Endothelial cell of umbilical vein (primary cell): ENCODE measurements around the gene ATRIP. TPM values are rescaled to one million over a fixed set of nuclear protein-coding genes. Genes with fewer than 3 reads are reported as not detected.

ENCODE experiments used
- BruUV-seq: library from RNA; stranded (reverse); fragments of 400-500 nt; replicated peaks from 2 replicates; lab custom pipeline; 2021; lab: Mats Ljungman, UMichigan
- CTCF ChIA-PET: fragments of 300-600, 350-600 bp; sonication (Branson Sonifier 250); formaldehyde crosslinking; loops from one replicate; lab custom pipeline; 2021; ENCODE audit warnings: antibody characterized with exemption, inconsistent platforms; lab: Charles Lee
- POLR2A ChIA-PET: fragments of 300-600, 350-600 bp; sonication (Branson Sonifier 250); formaldehyde crosslinking; loops from one replicate; lab custom pipeline; 2021; ENCODE audit warnings: antibody characterized with exemption, inconsistent platforms; lab: Charles Lee
- DNase-seq: peaks from one replicate; pipeline ENCODE4 v3.0.0-alpha.2; 2011; ENCODE audit warnings: low read depth, low spot score
- FAIRE-seq: peaks from 2 replicates; lab custom pipeline; 2011; peaks lifted over from hg19 to GRCh38; lab: Jason Lieb, UNC
- H2AFZ ChIP-seq: 2 replicates; pipeline ENCODE4 v1.6.0; 2012; ENCODE audit warnings: low read depth, low read length, control low read depth, inconsistent platforms
- H3K27ac ChIP-seq: 2 replicates; pipeline ENCODE4 v1.5.1; 2011; ENCODE audit warnings: low read depth, mild to moderate bottlenecking, control low read depth, low read length, moderate library complexity; ENCODE audit not compliant: insufficient read depth
- H3K27me3 ChIP-seq, 2 experiments: 2 replicates each; pipeline versions ENCODE4 v1.6.0 to v1.6.1; 2011; ENCODE audit warnings: low read length in 2 of 2, mixed read lengths in 1 of 2; ENCODE audit not compliant: control insufficient read depth in 2 of 2, insufficient read depth in 2 of 2
- H3K36me3 ChIP-seq, 2 experiments: 2 replicates in 1 of 2; 3 replicates in 1 of 2; pipeline ENCODE4 v1.5.1; 2011; ENCODE audit warnings: low read length in 2 of 2, mild to moderate bottlenecking in 1 of 2, moderate library complexity in 1 of 2; ENCODE audit not compliant: control insufficient read depth in 2 of 2, insufficient read depth in 2 of 2; ENCODE audit errors: extremely low read depth in 1 of 2
- H3K4me1 ChIP-seq: 3 replicates; pipeline ENCODE4 v1.5.1; 2011; ENCODE audit warnings: mild to moderate bottlenecking, low read length; ENCODE audit not compliant: control insufficient read depth, insufficient read depth; ENCODE audit errors: extremely low read depth
- H3K4me2 ChIP-seq: 2 replicates; pipeline ENCODE4 v1.6.1; 2011; ENCODE audit warnings: low read length, control low read depth, mixed read lengths; ENCODE audit not compliant: insufficient read depth
- H3K4me3 ChIP-seq, 3 experiments: fragments of 200-600 bp in 1 of 3; sonication (generic), shearing (Covaris generic) in 1 of 3; replicated peaks in 1 of 3; 2 replicates each; pipeline ENCODE4 v1.5.1; 2011 to 2016; ENCODE audit warnings: control low read depth in 3 of 3, low read length in 3 of 3, mild to moderate bottlenecking in 2 of 3, inconsistent platforms in 1 of 3, low read depth in 1 of 3, moderate library complexity in 1 of 3; ENCODE audit not compliant: insufficient read depth in 1 of 3
- H3K79me2 ChIP-seq: 2 replicates; pipeline ENCODE4 v1.6.0; 2012; ENCODE audit warnings: low read length, inconsistent platforms; ENCODE audit not compliant: control insufficient read depth, insufficient read depth
- H3K9ac ChIP-seq: replicated peaks from 2 replicates; pipeline ENCODE3; 2011; ENCODE audit warnings: low read length, control low read depth; ENCODE audit not compliant: insufficient read depth; ENCODE audit errors: extremely low read depth
- H3K9me1 ChIP-seq: replicated peaks from 3 replicates; pipeline ENCODE4 v1.6.0; 2011; ENCODE audit warnings: mild to moderate bottlenecking, low read length; ENCODE audit not compliant: control insufficient read depth, insufficient read depth; ENCODE audit errors: extremely low read depth
- H3K9me3 ChIP-seq: replicated peaks from 2 replicates; pipeline ENCODE4 v1.5.1; 2012; ENCODE audit warnings: low read length, inconsistent platforms; ENCODE audit not compliant: control insufficient read depth, insufficient read depth
- H4K20me1 ChIP-seq: replicated peaks from 2 replicates; pipeline ENCODE3; 2011; ENCODE audit warnings: mild to moderate bottlenecking, low read length; ENCODE audit not compliant: control insufficient read depth, insufficient read depth; ENCODE audit errors: extremely low read depth
- MYC ChIP-seq: IDR thresholded peaks from one replicate; pipeline ENCODE4 v1.6.1; 2011; ENCODE audit warnings: mild to moderate bottlenecking, low read depth, low read length
- POLR2A ChIP-seq: IDR thresholded peaks from 2 replicates; pipeline ENCODE4 v1.6.1; 2012; ENCODE audit warnings: low read depth, mild to moderate bottlenecking, control low read depth, low read length
- POLR2AphosphoS5 ChIP-seq: IDR thresholded peaks from 2 replicates; pipeline ENCODE4 v1.6.1; 2012; ENCODE audit warnings: low read depth, mild to moderate bottlenecking, control low read depth, low read length, moderate library complexity; ENCODE audit not compliant: insufficient read depth
- dilution Hi-C: fragments of 300-500 bp; cut with MboI; formaldehyde crosslinking; loops from one replicate; pipeline ENCODE4 v1.15.0; 2019; ENCODE audit warnings: low sequenced_read_pairs; ENCODE audit not compliant: extremely low pct_ligation_motif_present
- intact Hi-C: fragments of 100-400 bp; cut with micrococcal nuclease; formaldehyde crosslinking; loops from one replicate; pipeline ENCODE4 v1.10.0; 2022
- polyA plus RNA-seq, 4 experiments: library from polyadenylated mRNA; depleted of rRNA in 3 of 4; stranded (reverse) in 3 of 4; unstranded in 1 of 4; fragments of >200 nt; gene quantifications; 2 replicates each; pipeline versions ENCODE4 v1.2.1 to v1.2.3, GENCODE V29; 2011 to 2012; ENCODE audit warnings: missing spikeins in 1 of 4
- total RNA-seq: library from RNA; stranded (reverse); gene quantifications from 2 replicates; pipeline ENCODE4 v1.2.3, GENCODE V29; 2021

Gene ATRIP
- total and polyA plus RNA-seq, 2 donors (not counting 3 experiments of a cell fraction or from before 2014, with no cell fraction given) = 10.6 to 14.7 TPM

DNA sequence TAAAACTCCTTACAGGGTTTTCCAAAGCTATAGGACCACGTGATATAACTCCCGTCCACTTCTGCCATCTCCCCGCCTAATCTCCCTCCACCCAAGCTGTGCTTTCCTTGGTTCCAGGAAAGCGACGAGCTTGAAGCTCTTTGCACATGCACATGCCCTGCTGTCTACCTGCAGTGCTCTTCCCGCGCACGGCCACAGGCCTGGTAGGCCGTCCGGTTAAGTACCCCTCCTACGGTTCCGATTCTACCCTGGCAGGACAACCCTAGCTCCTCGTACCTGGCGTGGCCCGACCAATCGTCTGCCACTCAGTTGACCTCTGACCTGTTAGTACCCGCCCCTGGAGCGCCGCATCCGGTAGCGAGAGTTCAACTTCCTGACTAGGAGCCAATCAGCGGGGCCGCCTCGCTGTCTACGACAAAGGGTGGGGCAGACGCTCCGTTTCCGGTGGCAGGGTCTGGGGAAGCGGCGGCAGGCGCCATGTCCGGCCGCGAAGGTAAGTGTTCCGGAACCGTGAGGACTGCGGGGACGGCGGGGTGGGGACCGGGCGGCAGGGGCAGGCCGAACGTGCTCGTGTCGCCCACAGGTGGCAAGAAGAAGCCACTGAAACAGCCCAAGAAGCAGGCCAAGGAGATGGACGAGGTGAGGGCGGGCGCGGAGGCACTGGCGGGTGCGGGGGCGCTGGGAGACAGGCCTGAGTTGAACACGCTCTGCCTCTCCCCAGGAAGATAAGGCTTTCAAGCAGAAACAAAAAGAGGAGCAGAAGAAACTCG, 6.5 kb upstream of the ATRIP start, which contains the start of the genes CCDC51 and TMA7:
TSS of gene CCDC51 (minus strand) at position 300 of the 770 bp plus-strand sequence. CDS start 4,991 bp downstream, outside the sequence.
TSS of gene TMA7 (plus strand) at position 438 of the 770 bp plus-strand sequence. CDS start at position 478, 40 bp downstream.
- Histone ChIP-seq H3K4me3 (peak within 1 kb of the TSS; percentile 73 to 91 (median 77)), H3K27me3 (no peaks in the 10 kb centered on the region), H4K20me1 (no peaks in the 10 kb centered on the region), H3K9me3 (no peaks in the 10 kb centered on the region), H3K4me2 (peak within 1 kb of the TSS; percentile 87), H3K9me1 (no peaks in the 10 kb centered on the region), H3K36me3 (peaks cover 8% of the 10 kb centered on the region in 2 experiments), H3K79me2 (peaks cover 26% of the 10 kb centered on the region), H3K4me1 (peaks cover 16% of the 10 kb centered on the region), H3K9ac (peak within 1 kb of the TSS; percentile 89), H3K27ac (peak within 1 kb of the TSS; percentile 79), H2AFZ (peak within 1 kb of the TSS; percentile 99)
- FAIRE-seq (peak; percentile 99), DNase-seq (peak; percentile 96)
- BruUV-seq = TSS peak; percentile 72
- ChIA-PET CTCF (interaction anchor here (0.8 to 2.3 kb wide), 12 partner anchors 8 to 246 kb away, joined by 3 to 35 read pairs (median 4); no protein-coding TSS in a partner anchor), POLR2A (interaction anchor here (0.7 to 1.1 kb wide), 2 partner anchors 11 to 39 kb away, joined by 4 to 5 read pairs; no protein-coding TSS in a partner anchor)
- TF ChIP-seq POLR2AphosphoS5 = peak; percentile 77
- TF ChIP-seq POLR2A = peak; percentile 75
- TF ChIP-seq MYC = no peak
- dilution Hi-C loops = no loop called here
- intact Hi-C loops = loop anchor here (1.0 to 2.0 kb wide), 3 partner anchors 25 to 109 kb away; partner anchors contain the start of gene SHISA5

DNA sequence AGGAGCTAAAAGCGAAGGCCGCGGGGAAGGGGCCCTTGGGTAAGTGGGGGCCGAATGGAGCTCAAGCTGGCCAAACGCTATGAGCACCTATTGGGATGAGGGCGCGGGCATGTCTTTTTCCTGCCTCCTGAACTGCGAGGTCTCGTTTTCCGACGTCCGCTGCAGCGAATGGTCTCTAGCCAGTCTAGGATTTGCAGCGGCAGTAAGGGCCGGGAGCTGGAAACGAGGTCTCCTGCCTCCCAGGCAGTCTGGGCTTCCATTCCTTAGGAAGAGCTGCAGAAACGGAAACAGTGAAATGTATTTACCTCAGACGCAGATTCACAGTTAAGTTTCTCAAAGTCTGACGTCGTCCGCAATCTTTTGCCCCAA, 6.0 kb upstream of the ATRIP start:
- Histone ChIP-seq H4K20me1 (no peaks in the 10 kb centered on the region), H3K4me1 (peaks cover 16% of the 10 kb centered on the region), H3K4me2 (peak overlapping the region; percentile 78), H3K9me3 (no peaks in the 10 kb centered on the region), H2AFZ (no peak overlapping the region), H3K9ac (peak overlapping the region; percentile 89), H3K4me3 (peak overlapping the region; percentile 73 to 91 (median 77)), H3K9me1 (no peaks in the 10 kb centered on the region), H3K27ac (peak overlapping the region; percentile 79), H3K36me3 (peaks cover 8% of the 10 kb centered on the region in 2 experiments), H3K27me3 (no peaks in the 10 kb centered on the region), H3K79me2 (peaks cover 26% of the 10 kb centered on the region)
- no peak for TF ChIP-seq POLR2AphosphoS5
- POLR2A ChIA-PET = interaction anchor here (1.1 kb wide), 1 partner anchor 12 kb away, joined by 5 read pairs; no protein-coding TSS in a partner anchor
- BruUV-seq = no TSS peak
- dilution Hi-C loops (no loop called here), intact Hi-C loops (loop anchor here (1.0 to 2.0 kb wide), 3 partner anchors 25 to 108 kb away; partner anchors contain the start of gene SHISA5)
- DNase-seq (peak; percentile 55), FAIRE-seq (peak; percentile 67)
- CTCF ChIA-PET = interaction anchor here (0.7 to 2.3 kb wide), 11 partner anchors 8 to 246 kb away, joined by 3 to 35 read pairs (median 5); no protein-coding TSS in a partner anchor
